Subcutaneous adipose tissue (tissue), 4 donors: ENCODE data around the gene MAN1B1. TPM values are rescaled to one million over a fixed set of nuclear protein-coding genes. Genes with fewer than 3 reads are reported as not detected.

Experiments used
- CTCF ChIP-seq: fragments of 450-650 bp; IDR thresholded peaks from one replicate; pipeline ENCODE4 v1.5.1; 2016; ENCODE audit warnings: low read depth, mild to moderate bottlenecking, control low read depth, antibody characterized with exemption, moderate library complexity
- total RNA-seq, 4 donors: library from RNA; depleted of rRNA; stranded (reverse); fragments of >200 nt; gene quantifications; one replicate each; pipeline ENCODE4 v1.1.0, GENCODE V29; 2016

MAN1B1 gene
- total RNA-seq, 4 donors from 2014 or later = 19.1 to 61.9 (median 47.8) TPM

GRCh38 chr9:137129456-137130175, 42.8 kb downstream of the MAN1B1 start:
- TF ChIP-seq CTCF = no peak

GRCh38 chr9:137130176-137130755, 43.5 kb downstream of the MAN1B1 start:
- no peak for TF ChIP-seq CTCF

- TF ChIP-seq CTCF = no peak
Measured at GRCh38 chr9:137134191-137134590, 47.4 kb downstream of the MAN1B1 start.

GRCh38 chr9:137136261-137136880, 49.6 kb downstream of the MAN1B1 start:
- TF ChIP-seq CTCF = no peak

- TF ChIP-seq CTCF = no peak
Measured at GRCh38 chr9:137136881-137137607, 50.3 kb downstream of the MAN1B1 start.

GRCh38 chr9:137138058-137138721, 51.4 kb downstream of the MAN1B1 start:
- TF ChIP-seq CTCF = no peak
